Mesothelial cell of epicardium (in vitro differentiated cells): Measurements from ENCODE around the gene NUDT9. TPM values are rescaled to one million over a fixed set of nuclear protein-coding genes. Genes with fewer than 3 reads are reported as not detected.
"Not testable (repeated sequence)": the region's sequence is repeated elsewhere in the genome, so short reads cannot be mapped to it uniquely, and the experiment has no call there.

Experiments used
- DNase-seq, 2 experiments: peaks; one replicate each; pipeline ENCODE4 v3.0.0; 2021; ENCODE audit warnings: low spot score in 2 of 2; ENCODE audit not compliant: unreplicated experiment in 2 of 2
- H3K27ac Mint-ChIP-seq: 2 replicates; pipeline ENCODE4 v1.8.0; 2021; ENCODE audit warnings: mixed read lengths
- H3K27me3 Mint-ChIP-seq: 2 replicates; pipeline ENCODE4 v1.8.0; 2021; ENCODE audit warnings: low read depth, mixed read lengths
- H3K36me3 Mint-ChIP-seq: 2 replicates; pipeline ENCODE4 v1.8.0; 2021; ENCODE audit warnings: mixed read lengths
- H3K4me1 Mint-ChIP-seq: 2 replicates; pipeline ENCODE4 v1.8.0; 2021; ENCODE audit warnings: mixed read lengths
- H3K4me3 Mint-ChIP-seq: 2 replicates; pipeline ENCODE4 v1.8.0; 2021; ENCODE audit warnings: mild to moderate bottlenecking, moderate library complexity, mixed read lengths
- H3K9me3 Mint-ChIP-seq: 2 replicates; pipeline ENCODE4 v1.8.0; 2021; ENCODE audit warnings: mixed read lengths
- total RNA-seq: library from RNA; stranded (reverse); gene quantifications from 3 replicates; pipeline ENCODE4 v1.2.1, GENCODE V29; 2021
- TF ChIP-seq, protein P1 (sequence below): fragments of 200-600 bp; sonication (generic); IDR thresholded peaks from one replicate; pipeline ENCODE4 v1.5.0; 2021; ENCODE audit warnings: antibody characterized with exemption; ENCODE audit not compliant: unreplicated experiment

The NUDT9 gene
- total RNA-seq, 1 donor from 2014 or later = 26.0 TPM

DNA sequence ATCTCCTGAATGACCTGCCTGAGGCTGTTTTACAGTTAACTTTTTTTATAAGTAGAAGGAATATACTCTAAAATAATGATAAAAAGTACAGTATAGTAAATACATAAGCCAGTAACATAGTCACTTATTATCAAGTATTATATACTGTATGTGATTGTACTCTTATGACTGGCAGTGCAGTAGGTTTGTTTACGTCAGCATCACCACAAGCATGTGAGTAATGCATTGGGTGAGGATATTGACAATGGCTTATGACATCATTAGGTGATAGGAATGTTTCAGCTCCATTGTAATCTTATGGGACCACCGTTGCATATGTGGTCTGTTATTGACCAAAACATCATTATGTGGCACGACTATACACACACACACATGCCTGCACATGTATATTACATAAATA is 20.5 kb downstream of the NUDT9 start:
- Mint-ChIP-seq H3K9me3 (no peaks in the 10 kb centered on the region), H3K27ac (no peak overlapping the region), H3K4me1 (no peaks in the 10 kb centered on the region), H3K4me3 (no peak overlapping the region), H3K36me3 (peaks cover 56% of the 10 kb centered on the region), H3K27me3 (no peaks in the 10 kb centered on the region)
- no peak for DNase-seq
- TF ChIP-seq, protein P1, sequence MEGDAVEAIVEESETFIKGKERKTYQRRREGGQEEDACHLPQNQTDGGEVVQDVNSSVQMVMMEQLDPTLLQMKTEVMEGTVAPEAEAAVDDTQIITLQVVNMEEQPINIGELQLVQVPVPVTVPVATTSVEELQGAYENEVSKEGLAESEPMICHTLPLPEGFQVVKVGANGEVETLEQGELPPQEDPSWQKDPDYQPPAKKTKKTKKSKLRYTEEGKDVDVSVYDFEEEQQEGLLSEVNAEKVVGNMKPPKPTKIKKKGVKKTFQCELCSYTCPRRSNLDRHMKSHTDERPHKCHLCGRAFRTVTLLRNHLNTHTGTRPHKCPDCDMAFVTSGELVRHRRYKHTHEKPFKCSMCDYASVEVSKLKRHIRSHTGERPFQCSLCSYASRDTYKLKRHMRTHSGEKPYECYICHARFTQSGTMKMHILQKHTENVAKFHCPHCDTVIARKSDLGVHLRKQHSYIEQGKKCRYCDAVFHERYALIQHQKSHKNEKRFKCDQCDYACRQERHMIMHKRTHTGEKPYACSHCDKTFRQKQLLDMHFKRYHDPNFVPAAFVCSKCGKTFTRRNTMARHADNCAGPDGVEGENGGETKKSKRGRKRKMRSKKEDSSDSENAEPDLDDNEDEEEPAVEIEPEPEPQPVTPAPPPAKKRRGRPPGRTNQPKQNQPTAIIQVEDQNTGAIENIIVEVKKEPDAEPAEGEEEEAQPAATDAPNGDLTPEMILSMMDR = no peak

DNA sequence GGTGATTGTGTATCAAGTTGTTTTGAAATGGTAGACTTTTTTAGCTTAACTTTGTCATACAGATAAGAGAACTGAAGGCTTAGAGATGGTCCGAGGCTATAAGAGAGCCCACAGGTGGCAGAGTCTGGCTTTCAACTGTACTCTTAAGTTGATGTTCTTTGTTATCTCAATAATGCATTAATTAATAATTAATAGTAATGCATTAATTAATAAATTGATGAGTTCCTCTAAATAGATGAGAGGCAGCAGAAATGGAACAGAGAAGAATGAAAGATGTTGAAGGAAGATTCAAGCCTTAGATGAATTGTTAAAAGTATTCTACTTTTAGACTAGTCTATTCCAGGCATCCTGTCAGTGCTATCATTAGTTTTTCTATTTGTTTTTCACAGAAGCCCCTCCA is 22.4 kb downstream of the NUDT9 start:
- H3K27ac Mint-ChIP-seq = no peak overlapping the region
- H3K36me3 Mint-ChIP-seq = peaks cover 48% of the 10 kb centered on the region
- TF ChIP-seq, protein P1 = no peak
- no peak overlapping the region for H3K4me3 Mint-ChIP-seq
- no peaks in the 10 kb centered on the region for H3K4me1 Mint-ChIP-seq
- DNase-seq = no peak
- no peaks in the 10 kb centered on the region for H3K27me3 Mint-ChIP-seq
- no peaks in the 10 kb centered on the region for H3K9me3 Mint-ChIP-seq

DNA sequence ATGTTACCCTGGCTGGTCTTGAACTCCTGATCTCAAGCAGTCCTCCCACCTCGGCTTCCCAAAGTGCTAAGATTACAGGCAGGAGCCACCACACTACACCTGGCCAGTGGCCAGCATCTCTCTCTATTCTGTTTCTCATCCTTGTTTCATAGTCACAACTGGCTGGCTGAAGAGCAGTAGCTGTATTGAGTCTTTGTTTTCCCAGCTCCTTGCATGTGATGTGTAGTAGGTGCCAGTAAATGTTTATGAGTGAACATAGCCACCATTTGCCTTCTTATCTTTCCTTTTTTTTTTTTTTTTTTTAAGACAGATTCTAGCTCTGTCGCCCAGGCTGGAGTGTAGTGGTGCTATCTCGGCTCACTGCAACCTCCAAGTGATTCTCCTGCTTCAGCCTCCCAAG is 23.6 kb downstream of the NUDT9 start:
- no peak overlapping the region for H3K4me3 Mint-ChIP-seq
- no peak overlapping the region for H3K27ac Mint-ChIP-seq
- no peaks in the 10 kb centered on the region for H3K4me1 Mint-ChIP-seq
- peaks cover 48% of the 10 kb centered on the region for H3K36me3 Mint-ChIP-seq
- no peaks in the 10 kb centered on the region for H3K9me3 Mint-ChIP-seq
- TF ChIP-seq, protein P1 = no peak
- no peak for DNase-seq
- H3K27me3 Mint-ChIP-seq = no peaks in the 10 kb centered on the region

DNA sequence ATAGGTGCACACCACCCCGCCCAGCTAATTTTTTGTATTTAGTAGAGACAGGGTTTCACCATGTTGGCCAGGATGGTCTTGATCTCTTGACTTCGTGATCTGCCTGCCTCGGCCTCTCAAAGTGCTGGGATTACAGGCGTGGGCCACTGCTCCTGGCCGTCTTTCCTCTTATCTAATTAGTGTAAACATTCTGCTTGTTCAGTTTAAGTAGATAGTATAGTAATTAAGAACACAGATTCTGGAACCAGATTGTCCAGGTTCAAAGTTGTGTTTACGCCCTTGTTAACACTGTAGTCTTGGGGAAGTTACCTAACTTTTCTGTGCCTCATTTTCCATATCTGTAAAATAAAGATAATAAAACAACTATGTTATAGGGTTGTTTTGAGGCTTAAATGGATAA is 24.0 kb downstream of the NUDT9 start:
- peaks cover 52% of the 10 kb centered on the region for H3K36me3 Mint-ChIP-seq
- not testable (repeated sequence) for H3K4me3 Mint-ChIP-seq, H3K9me3 Mint-ChIP-seq, H3K27me3 Mint-ChIP-seq, H3K27ac Mint-ChIP-seq, H3K4me1 Mint-ChIP-seq, DNase-seq

DNA sequence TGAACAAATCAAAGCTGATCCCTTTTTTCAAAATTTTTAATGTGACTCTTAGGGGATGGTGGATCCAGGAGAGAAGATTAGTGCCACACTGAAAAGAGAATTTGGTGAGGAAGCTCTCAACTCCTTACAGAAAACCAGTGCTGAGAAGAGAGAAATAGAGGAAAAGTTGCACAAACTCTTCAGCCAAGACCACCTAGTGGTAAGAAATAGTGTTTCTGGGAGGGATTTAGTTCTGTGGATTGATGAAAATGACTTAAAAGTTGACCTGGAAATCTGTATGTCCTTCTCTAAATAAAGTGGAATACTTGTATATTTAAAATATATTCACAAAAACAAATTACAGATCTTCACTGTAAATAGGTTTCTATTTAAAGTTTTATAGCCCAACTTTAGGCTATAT is 29.2 kb downstream of the NUDT9 start:
- TF ChIP-seq, protein P1 = peak; percentile 10
- DNase-seq = no peak
- H3K36me3 Mint-ChIP-seq = peaks cover 24% of the 10 kb centered on the region
- H3K4me1 Mint-ChIP-seq = no peaks in the 10 kb centered on the region
- H3K4me3 Mint-ChIP-seq = no peak overlapping the region
- no peaks in the 10 kb centered on the region for H3K9me3 Mint-ChIP-seq
- no peaks in the 10 kb centered on the region for H3K27me3 Mint-ChIP-seq
- no peak overlapping the region for H3K27ac Mint-ChIP-seq

DNA sequence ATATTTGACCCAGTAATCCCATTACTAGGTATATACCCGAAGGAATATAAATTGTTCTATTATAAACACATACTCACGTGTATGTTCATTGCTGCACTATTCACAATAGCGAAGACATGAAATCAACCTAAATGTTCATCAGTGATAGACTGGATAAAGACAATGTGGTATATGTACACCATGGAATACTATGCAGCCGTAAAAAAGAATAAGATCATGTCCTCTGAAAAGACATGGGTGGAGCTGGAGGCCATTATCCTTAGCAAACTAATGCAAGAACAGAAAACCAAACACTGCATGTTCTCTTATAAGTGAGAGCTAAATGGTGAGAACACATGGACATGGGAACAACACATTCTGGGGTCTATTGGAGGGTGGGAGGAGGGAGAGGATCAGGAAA is 36.5 kb downstream of the NUDT9 start:
- H3K4me3 Mint-ChIP-seq = no peak overlapping the region
- H3K27ac Mint-ChIP-seq = no peak overlapping the region
- H3K4me1 Mint-ChIP-seq = no peaks in the 10 kb centered on the region
- H3K27me3 Mint-ChIP-seq = no peaks in the 10 kb centered on the region
- peaks cover 24% of the 10 kb centered on the region for H3K36me3 Mint-ChIP-seq
- TF ChIP-seq, protein P1 = no peak
- peaks cover 7% of the 10 kb centered on the region for H3K9me3 Mint-ChIP-seq
- DNase-seq = no peak
